A204.1 (cell line): ENCODE measurements around the gene EPHB2.
"Not testable (repeated sequence)": the region's sequence is repeated elsewhere in the genome, so short reads cannot be mapped to it uniquely, and the experiment has no call there.

Experiments used
- FAIRE-seq: peaks from 2 replicates; lab custom pipeline; 2012; peaks lifted over from hg19 to GRCh38; lab: Jason Lieb, UNC

The EPHB2 gene

DNA sequence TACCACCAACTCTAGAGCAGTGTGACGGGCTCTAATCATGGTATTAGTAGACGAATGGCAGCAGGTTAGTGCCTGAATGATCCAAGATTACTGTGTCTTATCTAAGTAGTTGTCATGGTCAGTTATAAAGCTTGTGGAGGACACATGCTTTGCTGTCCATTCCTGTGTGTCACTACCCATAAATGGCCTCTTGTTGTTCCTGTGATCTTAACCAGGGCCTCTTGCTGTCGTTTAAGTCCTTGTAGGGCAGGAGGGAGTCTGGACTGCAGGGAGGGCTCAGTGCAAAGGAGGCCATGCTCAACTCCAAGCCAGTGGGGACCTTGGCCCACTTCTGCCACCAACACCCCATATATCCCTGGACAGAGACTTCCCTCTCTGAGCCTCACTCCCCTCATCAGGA, 130.5 kb downstream of the EPHB2 start:
- no peak for FAIRE-seq

DNA sequence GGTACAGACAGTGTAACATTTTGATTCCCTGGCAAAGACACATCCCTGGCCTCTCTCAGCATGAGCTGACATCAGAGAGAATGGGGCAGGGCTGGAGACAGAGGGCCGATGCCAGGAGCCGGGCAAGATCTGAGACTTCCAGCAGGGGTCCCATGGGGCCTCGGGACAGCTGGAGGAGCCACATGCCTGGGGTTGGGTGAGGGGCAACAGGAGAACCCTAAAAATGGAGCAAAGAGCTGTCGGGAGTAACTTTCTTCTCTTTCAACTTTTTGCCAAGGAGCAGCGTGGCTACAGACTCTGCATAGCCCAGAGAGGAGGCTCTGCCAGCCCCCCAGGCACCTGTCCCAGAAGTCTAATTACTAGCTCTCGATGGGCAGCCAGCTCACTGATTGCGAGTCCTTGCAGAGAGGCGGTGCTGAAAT, 131.2 kb downstream of the EPHB2 start:
- FAIRE-seq = no peak

DNA sequence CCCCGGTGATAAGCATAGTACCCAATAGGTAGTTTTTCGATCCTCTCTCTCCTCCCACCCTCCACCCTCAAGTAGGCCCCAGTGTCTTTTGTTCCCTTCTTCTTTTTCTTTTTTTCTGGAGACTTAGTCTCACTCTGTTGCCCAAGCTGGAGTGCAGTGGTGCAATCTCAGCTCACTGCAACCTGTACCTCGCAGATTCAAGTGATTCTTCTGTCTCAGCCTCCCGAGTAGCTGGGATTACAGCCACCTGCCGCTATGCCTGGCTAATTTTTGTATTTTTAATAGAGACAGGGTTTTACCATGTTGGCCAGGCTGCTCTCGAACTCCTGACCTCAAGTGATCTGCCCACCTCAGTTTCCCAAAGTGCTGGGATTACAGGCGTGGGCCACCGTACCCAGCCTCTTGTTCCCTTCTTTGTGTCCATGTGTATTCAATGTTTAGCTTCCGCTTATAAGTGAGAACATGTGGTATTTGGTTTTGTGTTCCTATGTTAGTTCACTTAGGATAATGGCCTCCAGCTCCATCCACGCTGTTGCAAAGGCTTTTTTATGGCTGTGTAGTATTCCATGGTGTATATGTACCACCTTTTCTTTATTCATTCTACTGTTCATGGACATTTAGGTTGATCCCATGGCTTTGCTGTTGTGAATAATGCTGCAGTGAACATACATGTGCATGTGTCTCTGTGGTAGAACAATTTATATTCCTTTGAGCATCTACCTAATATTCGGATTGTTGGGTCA, 133.0 kb downstream of the EPHB2 start:
- not testable (repeated sequence) for FAIRE-seq

DNA sequence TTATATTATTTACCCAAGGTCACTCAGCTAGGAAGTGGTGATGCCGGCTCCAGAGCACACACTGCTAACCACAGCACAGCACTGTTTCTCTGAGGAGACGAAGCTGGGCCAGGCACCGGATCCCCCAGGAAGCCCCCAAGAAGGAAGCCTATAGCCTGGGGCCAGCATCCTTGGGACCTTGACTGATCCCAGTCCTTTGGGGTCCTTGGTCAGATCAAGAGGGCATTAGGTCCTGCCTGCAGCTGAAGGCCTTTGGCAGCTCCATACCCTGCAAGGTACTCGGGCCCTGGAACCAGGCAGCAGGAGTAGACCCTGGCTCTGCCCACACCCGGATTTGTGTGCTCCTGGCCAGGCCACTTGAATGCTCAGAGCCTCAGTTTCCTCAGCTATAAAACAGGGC, 134.0 kb downstream of the EPHB2 start:
- FAIRE-seq = no peak

DNA sequence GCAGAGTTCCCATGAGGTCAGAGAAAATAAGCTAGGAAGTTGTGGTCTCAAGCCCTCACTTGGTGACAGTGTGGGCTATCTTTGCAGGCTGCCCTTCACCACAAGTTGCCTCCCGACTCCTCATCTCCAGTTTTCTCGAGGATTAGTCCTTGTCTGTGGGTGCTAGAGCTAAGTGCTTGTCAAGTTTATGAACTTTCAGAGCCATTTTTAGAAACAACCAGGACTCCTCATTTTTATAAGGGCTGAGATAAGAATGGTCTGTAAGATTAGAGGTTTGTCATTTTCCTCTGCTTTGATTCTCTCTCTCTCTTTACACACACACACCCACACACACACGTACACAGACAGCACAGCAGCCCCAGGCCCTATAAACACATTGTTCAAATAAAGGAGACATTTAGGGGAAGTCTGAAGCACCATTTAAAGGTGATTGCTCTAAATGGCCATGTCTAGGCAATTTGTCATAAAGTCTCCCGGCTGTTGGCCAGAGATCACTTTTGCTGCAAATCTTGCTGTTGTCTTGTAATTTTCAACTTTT, 134.8 kb downstream of the EPHB2 start:
- no peak for FAIRE-seq

DNA sequence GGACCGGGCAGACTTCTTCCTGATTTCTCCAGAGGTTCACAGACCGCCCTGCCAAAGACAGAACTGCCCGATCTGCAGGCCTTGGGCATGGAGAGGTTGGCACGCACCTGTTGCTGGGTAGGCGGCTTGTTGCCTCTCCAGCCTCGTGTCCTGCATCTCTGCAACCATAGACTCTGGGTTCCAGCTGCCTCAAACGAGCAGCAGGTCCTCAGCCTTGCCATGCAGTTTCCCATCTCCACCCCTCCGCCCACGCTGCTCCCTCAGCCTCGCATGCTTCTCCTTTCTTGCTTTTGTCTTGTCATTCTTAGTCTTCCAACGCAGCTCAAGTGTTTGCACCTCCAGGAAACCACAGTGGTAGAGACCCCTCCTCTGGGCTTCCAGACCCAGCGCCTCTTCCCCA, 135.8 kb downstream of the EPHB2 start:
- FAIRE-seq = no peak

DNA sequence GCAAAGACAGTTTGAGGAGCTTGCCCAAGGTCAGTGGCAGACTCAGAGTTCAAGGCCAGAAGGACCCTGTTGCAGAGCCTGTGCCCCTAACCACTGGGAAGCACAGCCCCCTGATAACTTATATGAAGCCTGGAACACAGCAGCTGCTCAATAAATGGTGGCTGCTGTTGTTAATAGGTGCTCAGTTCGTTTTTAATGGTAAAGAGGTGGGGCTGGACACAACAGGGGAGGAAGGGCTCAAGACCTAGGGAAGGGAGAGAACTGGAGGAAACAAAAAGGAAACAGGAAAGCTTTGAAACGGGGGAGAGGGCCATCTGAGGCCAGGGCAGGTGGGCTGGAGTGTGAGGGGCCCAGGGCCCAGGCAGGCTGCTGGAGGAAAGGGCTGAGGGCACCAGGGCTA, 136.6 kb downstream of the EPHB2 start:
- no peak for FAIRE-seq

DNA sequence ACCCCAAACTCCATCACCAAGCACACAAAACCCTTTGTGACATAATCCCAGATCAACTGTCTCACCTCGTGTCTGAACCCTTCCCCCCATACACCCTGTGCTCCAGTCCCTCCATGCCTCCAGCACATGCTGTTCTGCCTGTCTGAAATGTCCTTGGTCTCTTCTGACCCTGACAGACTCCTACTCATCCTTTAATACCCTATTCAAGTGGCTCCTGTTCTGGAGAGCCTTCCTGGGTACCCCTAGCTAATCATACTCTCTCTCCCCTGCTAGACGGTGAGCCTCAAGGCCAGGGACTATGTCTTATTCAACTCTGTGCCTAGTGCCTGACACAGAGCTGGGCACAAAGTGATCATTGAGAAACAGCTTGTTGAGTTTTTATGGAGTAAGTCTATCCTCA, 137.1 kb downstream of the EPHB2 start:
- FAIRE-seq = no peak

DNA sequence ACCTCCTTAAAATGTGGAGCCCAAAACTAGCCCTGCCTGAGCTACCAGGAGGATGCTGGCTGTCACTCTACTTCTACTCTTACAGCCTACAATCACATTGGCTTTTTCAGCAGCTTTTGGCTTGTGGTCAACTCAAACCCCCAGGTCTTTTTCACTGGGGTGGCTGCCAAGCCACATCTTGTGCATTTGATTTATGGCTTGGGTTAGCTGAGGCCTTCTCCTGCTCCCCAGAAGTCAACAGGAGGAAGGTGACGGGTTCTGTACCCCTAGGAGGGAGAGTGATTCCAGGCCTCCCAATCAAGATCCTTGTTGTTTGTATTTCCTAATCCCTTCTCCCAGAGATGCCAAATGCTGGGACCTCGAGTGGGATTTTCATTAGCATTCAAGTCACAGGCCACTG, 137.8 kb downstream of the EPHB2 start:
- no peak for FAIRE-seq

DNA sequence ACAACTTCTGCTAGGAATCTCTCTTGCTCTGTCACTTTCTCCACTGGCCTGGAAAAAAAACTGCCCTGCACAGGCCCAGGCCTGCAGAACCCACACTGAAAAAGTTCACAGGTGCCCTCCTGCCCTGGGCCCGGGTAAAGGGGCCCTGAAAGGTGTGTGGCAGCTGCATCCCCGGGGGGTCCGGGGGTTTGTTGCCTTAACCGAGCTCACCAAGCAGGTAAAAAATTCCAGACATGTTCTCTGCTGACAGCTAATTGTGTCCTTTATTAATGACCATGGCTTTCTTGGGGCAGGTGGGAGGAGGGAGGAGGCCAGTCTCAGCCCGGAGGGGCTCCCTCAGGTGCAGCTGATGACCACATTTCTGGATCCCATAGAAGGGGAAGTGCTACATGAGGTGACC, 139.1 kb downstream of the EPHB2 start:
- FAIRE-seq = no peak

DNA sequence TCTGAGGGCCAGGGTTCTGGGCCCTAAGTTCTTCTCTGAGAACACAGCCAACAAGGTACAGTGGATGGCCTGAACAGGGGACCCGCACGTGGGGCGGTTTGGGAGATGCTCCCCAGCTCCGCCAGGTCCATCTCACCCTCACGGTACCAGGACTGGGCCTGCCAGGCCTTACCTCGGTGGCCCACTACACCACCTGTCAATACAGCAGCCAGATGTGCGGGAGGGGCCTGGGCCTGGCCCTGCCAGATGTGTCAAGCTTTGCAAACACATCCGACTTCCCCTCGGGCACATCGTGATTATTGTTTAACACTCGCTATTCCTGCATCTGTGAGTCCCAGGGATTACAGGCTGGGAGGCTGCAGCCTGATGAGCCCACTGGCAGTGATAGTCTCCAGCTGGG, 139.6 kb downstream of the EPHB2 start:
- no peak for FAIRE-seq

DNA sequence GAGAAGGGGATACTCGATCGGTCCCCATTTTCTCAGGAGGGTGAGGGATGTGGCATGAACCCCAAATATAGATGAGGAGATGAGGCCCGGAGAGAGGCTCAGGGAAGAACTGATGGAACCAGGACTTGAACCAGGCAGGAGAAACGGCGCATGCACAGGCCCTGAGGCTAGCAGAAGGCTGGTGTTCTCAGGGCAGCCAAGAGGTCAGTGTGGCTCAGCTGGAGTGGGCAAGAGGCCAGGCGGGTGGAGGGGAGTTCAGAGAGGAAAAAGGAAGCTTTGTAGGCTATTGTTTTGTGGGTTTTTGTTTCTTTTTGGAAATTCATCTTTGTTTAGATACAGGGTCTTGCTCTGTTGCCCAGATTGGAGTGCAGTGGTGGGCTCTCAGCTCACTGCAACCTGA, 140.0 kb downstream of the EPHB2 start:
- no peak for FAIRE-seq

DNA sequence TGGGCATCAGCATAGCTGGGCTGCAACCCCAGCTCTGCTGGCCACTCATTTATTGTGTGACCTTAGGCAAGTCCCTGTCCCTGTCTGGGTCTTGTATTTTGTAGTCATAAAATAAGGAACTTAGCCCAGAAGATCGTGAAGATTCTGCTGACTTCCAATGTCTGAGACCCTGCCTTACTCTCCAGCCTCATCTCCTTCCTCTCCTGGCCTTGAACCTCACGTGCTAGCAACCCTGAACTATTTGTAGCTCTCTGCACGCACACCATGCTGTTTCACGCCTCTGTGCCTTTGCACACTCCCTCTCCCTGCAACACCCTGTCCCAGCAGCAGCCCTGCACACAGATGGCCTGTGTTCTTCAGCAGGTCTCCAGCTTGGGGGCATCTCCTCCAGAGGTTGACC, 140.9 kb downstream of the EPHB2 start:
- FAIRE-seq = no peak

DNA sequence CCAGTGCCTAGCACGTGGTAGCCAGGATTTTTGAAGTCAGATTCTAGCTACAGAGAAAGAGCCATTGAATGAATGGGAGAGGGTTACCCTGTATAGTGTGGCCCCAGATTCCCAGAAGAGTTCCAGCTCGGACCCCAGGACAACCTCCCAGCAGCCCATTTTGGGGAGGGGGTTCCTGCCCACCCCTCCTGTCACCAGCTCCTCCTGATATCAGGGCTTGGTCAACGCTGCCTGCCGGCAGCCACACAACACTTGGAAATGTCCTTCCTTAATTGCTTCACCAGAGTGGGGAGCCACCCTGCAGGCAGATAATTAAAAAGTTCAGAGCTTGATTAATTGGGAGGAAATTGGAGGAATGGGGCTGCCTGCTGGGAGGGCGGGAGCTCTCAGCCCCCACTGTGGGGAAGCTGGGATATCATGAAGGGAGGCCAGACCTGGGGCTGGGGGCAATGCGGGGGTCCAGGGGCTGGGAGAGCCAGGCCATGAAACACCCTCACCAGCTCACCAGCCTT, 141.6 kb downstream of the EPHB2 start:
- no peak for FAIRE-seq

DNA sequence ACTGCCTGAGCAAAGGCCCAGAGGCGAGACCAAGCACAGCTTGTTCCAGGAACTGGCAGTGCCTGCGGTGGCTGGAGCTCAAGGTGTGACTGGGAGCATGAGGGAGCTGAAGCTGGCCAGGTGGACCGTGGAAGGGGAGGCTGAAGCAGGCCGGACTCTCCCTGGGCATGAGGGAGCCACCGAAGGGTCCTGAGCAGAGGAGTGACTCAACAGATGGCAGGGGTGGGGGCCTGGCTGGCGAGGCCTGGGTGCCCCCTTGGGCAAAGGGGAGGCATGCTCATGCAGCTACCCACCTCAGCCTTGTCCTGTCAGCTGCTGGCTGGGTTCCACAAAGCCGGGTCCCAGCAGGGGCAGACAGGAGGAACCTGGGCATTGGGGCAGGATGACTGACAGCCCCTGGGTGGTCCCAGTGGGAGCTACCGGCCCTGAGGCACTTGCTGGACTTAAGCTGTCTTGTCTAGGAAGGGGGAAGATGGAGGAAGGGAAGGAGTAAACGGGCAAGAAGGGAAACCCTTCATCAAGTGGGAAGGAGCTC, 143.1 kb downstream of the EPHB2 start:
- no peak for FAIRE-seq

DNA sequence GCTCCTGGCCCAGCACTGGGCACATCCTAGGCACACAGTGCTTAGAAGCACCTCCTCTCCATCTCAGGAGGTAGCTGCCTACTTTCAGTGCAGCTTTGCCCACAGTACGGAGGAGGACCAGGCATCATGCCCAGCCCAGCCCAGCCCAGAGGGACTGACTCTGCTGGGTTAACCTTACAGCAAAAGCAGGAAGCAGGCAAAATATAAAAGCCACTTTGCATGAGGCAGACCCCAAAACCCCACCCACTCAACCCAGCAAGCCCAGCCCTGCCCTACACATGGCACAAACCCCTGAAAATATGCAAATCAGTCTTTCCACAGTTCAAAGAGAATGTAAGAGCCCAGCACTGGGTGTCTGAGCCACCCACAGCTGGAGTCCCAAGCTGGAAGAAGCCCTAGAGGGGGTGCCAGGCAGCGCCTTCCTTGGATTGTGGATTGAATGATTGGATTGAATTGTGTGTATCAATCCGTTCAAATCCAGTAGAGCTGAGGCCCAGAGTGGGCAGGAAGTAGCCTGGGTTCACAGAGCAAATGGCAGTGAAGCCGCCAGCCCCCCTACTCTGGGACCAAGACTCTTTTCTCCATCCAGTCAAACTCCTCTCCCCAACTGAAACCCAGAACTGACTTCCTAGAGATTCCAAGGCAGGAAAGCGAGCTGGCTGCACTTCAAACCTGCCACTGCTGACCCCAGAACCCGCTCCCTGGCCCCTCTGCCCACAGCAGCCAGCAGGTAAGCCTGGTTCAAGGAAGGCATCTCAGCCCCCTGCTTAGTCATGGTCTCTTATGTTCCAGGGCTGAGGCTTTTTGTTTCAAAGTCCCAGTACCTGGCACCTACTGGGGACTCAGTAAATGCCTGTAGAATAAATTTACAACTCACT, 144.3 kb downstream of the EPHB2 start:
- no peak for FAIRE-seq

DNA sequence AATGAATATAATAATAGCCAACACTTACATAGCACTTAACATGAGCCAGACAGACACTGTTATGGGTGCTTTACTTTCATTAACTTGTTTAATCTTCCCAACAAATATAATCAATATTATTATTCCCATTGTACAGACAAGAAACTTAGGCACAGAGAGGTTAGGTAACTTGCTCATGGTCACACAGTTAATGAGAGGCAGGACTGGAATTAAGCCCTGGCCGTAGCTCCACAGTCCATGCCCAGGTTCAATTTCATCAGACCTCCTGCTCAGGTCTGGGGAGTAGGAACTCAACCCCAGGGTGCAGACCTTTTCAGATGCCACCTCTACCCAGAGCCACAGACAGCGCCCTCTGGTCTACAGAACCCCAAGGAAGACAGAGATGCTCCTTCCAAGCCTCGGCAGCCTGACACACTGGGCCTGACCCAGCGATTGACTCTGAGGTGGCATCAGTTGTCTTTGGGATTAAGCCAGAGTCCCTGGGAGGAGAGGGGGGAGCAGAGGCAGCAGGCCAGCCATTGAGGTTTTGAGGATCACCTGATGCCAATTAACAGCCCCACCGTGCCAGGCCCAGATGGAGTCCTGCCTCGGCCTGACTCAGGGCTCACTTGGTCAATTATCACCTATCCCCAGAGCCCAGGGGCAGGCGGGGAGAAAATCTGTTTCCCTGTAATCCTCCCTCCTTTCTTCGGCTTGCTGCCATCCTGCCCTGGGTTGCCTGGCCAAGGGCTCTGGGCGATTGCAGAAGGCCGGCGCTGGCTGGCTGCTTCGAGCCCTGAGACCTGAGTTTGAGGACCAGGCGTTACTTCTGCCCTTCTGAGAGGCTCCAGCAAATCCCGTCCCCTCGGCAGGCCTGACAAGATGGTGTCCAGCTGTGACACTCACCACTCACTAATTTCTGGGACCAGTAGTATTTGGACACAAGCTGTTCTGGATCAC, 145.3 kb downstream of the EPHB2 start:
- no peak for FAIRE-seq

DNA sequence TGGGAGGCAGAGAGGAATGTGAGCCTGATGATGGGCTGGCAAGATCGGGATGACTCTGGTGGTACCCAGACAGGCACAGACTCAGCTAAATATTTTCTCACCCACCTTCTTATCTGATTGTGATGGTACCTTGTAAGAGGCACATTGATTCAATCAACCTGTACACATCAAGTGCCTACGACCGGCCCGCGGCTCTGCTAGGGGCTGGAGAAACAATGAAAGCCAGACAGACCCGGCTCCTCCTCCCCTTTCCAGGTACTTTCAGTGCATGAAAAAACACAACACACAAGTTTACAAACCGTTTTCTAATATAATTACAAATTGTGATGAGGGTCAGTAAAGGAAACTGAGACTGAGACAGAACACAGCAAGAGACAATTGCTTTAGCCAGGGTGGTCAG, 147.0 kb downstream of the EPHB2 start:
- no peak for FAIRE-seq

DNA sequence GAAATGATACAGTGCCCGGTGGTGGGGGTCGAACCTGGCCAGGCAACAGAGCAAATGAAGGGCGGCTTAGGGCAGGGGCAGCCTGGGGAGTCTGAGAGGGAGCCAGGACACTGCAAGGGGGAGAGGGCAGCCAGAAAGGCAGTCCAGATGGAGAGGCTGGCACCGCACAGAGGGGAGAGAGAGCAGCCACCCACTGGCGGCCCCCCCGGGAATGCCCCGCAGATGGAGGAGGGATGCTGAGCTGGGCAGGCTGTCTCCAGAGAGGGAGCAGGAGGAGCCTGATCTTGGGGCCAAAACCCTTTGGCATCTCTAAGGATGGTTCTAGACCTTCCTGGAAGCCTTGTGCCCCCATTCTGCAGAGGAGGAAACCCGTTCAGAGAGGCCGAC, 149.8 kb downstream of the EPHB2 start:
- no peak for FAIRE-seq

DNA sequence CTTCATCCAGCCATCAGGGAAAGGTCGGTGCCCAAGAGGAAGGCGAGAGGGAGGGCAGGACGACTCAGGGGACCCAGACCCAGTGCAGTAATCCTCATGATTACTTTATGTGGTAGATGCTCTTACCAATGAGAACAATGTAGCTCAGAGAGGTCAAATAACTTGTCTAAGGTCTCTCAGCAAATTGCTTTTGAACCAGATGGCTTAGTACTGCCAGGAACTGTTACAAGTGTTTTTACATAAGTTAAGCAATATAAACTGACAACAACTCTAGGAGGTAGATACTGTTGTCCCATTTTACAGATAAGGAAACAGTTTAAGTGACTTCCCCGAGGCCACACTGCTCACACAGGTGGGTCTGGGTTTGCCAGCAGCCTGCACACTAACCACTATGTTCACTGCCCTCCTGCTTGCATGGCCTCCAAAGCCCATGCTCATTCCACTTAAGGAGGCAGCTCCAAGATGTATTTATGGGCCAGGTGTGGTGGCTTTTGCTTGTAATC, 150.3 kb downstream of the EPHB2 start:
- FAIRE-seq = no peak

DNA sequence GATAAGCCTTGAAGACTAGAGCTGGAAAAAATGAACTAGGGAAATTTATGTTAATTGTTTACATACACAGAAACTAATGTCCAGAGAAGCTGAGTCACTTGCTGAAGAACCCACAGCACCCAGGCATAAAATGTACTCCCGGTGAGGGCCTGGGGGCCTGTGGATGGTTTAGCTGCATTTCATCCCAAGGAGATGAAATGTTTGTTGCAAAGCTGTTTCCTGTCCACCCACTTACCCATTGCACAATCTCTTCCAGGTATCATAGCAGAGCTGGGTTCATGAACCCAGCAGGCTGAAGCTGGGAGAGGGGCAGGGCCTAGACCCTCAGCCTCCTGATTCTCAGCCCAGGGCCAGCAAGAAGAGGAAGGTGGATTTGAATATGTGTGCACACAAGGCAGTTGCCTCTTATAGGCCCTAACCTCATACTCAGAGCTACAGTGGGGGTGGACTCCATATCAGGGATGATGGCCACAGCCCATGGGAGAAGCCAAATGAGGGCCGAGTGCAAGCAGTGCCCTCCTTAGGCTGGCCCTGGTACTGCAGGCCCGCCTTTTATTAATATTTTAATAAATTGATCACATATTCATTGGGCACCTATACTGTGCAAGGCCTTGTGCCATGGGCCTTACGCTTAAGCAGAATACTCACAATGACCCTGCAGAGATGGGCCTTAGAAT, 151.3 kb downstream of the EPHB2 start:
- FAIRE-seq = no peak
